ENCODE data around the gene NDUFAF3.
A peak's percentile ranks its signal among the peaks of the same experiment; 100 is the strongest.

Gene NDUFAF3

GRCh38 chr3:49001155-49001554 lies 20.8 kb upstream of the NDUFAF3 start:
- FAIRE-seq (no peak), DNase-seq (ENCODE audit: insufficient read length, low spot score) (no peak)
- TF ChIP-seq CTCF (IDR thresholded peaks at IDR 0.05; ENCODE audit: insufficient read depth, missing control alignments): no peak

GRCh38 chr3:49004352-49005302 lies 17.3 kb upstream of the NDUFAF3 start:
- TF ChIP-seq CTCF (IDR thresholded peaks at IDR 0.05; ENCODE audit: insufficient read depth, missing control alignments): no peak
- no peak for FAIRE-seq
- DNase-seq (ENCODE audit: insufficient read length, low spot score): no peak

GRCh38 chr3:49005303-49005680 lies 16.6 kb upstream of the NDUFAF3 start:
- no peak for TF ChIP-seq CTCF (IDR thresholded peaks at IDR 0.05; ENCODE audit: insufficient read depth, missing control alignments)
- no peak for DNase-seq (ENCODE audit: insufficient read length, low spot score)
- FAIRE-seq: no peak

GRCh38 chr3:49005998-49006397 lies 15.9 kb upstream of the NDUFAF3 start:
- FAIRE-seq: no peak
- no peak for TF ChIP-seq CTCF (IDR thresholded peaks at IDR 0.05; ENCODE audit: insufficient read depth, missing control alignments)

GRCh38 chr3:49006408-49007067 lies 15.4 kb upstream of the NDUFAF3 start:
- DNase-seq (ENCODE audit: insufficient read length, low spot score): no peak
- no peak for FAIRE-seq
- no peak for TF ChIP-seq CTCF (IDR thresholded peaks at IDR 0.05; ENCODE audit: insufficient read depth, missing control alignments)

More at GRCh38 chr3:49005998-49006397, 15.9 kb upstream of the NDUFAF3 start:
- DNase-seq (ENCODE audit: insufficient read length, low spot score): no peak

- FAIRE-seq (no peak), DNase-seq (ENCODE audit: insufficient read length, low spot score) (peak; percentile 98)
- TF ChIP-seq CTCF (IDR thresholded peaks at IDR 0.05; ENCODE audit: insufficient read depth, missing control alignments): peak; percentile 34
These were observed 14.7 kb upstream of the NDUFAF3 start, which contains the start of gene WDR6 for GRCh38 chr3:49007068-49007770. Gene WDR6, plus strand, starts transcription at chr3:49007391. Its CDS starts 41 bp downstream, at chr3:49007432.

All from D721Med (cell line).